ENCODE measurements around the gene HPCAL1. TPM values are rescaled to one million over a fixed set of nuclear protein-coding genes. Genes with fewer than 3 reads are reported as not detected.
A peak's percentile ranks its signal among the peaks of the same experiment; 100 is the strongest.

HPCAL1 gene
- total and polyA plus RNA-seq, 10 of the 15 experiments (the other 5 are each of a cell fraction or from before 2014, with no cell fraction given) = 0.40 to 12.8 (median 7.9) TPM

DNA sequence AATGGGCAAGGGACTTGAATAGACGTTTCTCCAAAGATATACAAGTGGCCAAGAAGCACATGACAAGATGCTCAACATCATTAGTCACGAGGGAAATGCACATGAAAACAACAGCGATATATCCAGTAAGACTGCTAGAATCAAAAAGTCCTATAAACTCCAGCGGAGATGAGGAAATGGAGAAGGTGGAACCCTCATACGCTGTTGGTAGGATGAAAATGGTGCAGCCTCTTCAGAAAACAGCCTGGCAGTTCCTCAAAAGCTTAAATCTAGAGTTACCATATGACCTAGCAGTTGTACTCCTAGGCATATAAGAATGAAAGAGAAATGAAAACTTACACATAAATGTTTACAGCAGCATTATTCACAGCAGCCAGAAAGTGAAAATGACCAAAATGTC is 48.1 kb downstream of the HPCAL1 start:
- WGBS (ENCODE audit: insufficient coverage, insufficient replicate concordance, low lambda C conversion rate, missing lambda C conversion rate) = 44% methylated on average over 5 of the region's 5 CpGs
- RAD21 ChIA-PET (ENCODE audit: unreplicated experiment) = interaction anchor here (1.0 kb wide), 1 partner anchor 59 kb away, joined by 5 read pairs; no protein-coding TSS in a partner anchor
- H4K20me1 ChIP-seq (ENCODE audit: control insufficient read depth, insufficient read depth) = no peaks in the 10 kb centered on the region

DNA sequence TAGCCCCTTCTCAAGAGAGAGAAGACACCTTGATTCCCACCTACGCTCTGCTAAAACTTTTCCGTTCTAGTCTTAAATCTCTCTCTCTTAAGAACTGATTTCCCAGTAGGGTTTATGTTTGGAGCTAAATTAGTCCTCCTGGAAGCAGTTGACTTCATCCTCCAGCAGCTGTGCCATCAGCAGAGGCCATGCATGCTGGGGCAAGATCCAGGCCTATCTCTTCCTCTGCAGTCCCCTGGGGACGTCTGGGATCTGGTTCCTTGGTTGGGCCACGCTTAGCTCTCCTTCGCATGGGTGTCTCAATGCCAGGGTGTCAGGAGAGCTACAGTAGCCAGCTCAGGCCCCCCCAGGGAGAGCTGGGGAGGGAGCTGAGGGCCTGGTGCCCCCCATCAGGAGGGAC is 49.7 kb downstream of the HPCAL1 start:
- no peaks in the 10 kb centered on the region for H3K27me3 ChIP-seq (replicated peaks in 1 of 2; ENCODE audit: control insufficient read depth in 2 of 2, insufficient read depth in 2 of 2, low read length in 1 of 2)
- H3K4me2 ChIP-seq (ENCODE audit: control insufficient read depth, insufficient read depth) = no peak overlapping the region
- ChIA-PET POLR2A (interaction anchor here (1.9 kb wide), 1 partner anchor 10 kb away, joined by 5 read pairs; no protein-coding TSS in a partner anchor), SMC1A (ENCODE audit: uncharacterized antibody, unreplicated experiment) (interaction anchor here (1.5 kb wide), 1 partner anchor 9 kb away, joined by 4 read pairs; no protein-coding TSS in a partner anchor), RAD21 (ENCODE audit: unreplicated experiment) (no interaction called here), CTCF (interaction anchor here (0.8 kb wide), 1 partner anchor 45 kb away, joined by 3 read pairs; no protein-coding TSS in a partner anchor)
- ATAC-seq = no peak
- H3K27ac ChIP-seq (ENCODE audit: control insufficient read depth, insufficient read depth) = no peak overlapping the region
- FAIRE-seq = no peak
- H3K36me3 ChIP-seq (ENCODE audit: control insufficient read depth in 2 of 2, insufficient read depth in 2 of 2, low read length in 1 of 2) = no peaks in the 10 kb centered on the region
- in situ Hi-C loops (cut with MboI) = no loop called here
- no peak overlapping the region for H3K9ac ChIP-seq (ENCODE audit: control insufficient read depth, insufficient read depth, low read length)
- H4K20me1 ChIP-seq (ENCODE audit: control insufficient read depth, insufficient read depth) = no peaks in the 10 kb centered on the region
- intact Hi-C loops (cut with micrococcal nuclease; ENCODE audit: unreplicated experiment) = no loop called here
- no TSS peak for BruUV-seq (replicated peaks)
- H3K9me3 ChIP-seq (replicated peaks; ENCODE audit: control insufficient read depth, insufficient read depth, low read length) = no peaks in the 10 kb centered on the region
- no peak for DNase-seq (ENCODE audit: low read depth, low spot score)
- H3K4me1 ChIP-seq (ENCODE audit: control insufficient read depth, insufficient read depth, low read length) = no peaks in the 10 kb centered on the region
- WGBS (ENCODE audit: insufficient coverage, insufficient replicate concordance, low lambda C conversion rate, missing lambda C conversion rate) = 55% methylated on average over 5 of the region's 5 CpGs
- no peak overlapping the region for H2AFZ ChIP-seq (ENCODE audit: control insufficient read depth, low read depth, low read length)
- no peak overlapping the region for H3K4me3 ChIP-seq
- H3K79me2 ChIP-seq (ENCODE audit: control insufficient read depth, insufficient read depth, low read length) = no peaks in the 10 kb centered on the region
- no peak for TF ChIP-seq BMI1 (IDR thresholded peaks at IDR 0.05; ENCODE audit: borderline replicate concordance)
- TF ChIP-seq JUNB (IDR thresholded peaks at IDR 0.05) = no peak
- TF ChIP-seq, protein P1, sequence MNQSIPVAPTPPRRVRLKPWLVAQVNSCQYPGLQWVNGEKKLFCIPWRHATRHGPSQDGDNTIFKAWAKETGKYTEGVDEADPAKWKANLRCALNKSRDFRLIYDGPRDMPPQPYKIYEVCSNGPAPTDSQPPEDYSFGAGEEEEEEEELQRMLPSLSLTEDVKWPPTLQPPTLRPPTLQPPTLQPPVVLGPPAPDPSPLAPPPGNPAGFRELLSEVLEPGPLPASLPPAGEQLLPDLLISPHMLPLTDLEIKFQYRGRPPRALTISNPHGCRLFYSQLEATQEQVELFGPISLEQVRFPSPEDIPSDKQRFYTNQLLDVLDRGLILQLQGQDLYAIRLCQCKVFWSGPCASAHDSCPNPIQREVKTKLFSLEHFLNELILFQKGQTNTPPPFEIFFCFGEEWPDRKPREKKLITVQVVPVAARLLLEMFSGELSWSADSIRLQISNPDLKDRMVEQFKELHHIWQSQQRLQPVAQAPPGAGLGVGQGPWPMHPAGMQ (IDR thresholded peaks at IDR 0.05; ENCODE audit: borderline replicate concordance) = no peak
- TF ChIP-seq NR2F1 (conservative IDR thresholded peaks at IDR 0.05) = no peak
- no peak for TF ChIP-seq NFYA (IDR thresholded peaks at IDR 0.05; ENCODE audit: borderline replicate concordance, low read depth, low read length)
- TF ChIP-seq SMAD1 (IDR thresholded peaks at IDR 0.05; ENCODE audit: low read depth, partially characterized antibody) = no peak
- TF ChIP-seq CBX3 (IDR thresholded peaks at IDR 0.05; ENCODE audit: borderline replicate concordance, low read depth) = no peak
- TF ChIP-seq ASH2L (IDR thresholded peaks at IDR 0.05; ENCODE audit: borderline replicate concordance, low read depth) = no peak
- TF ChIP-seq ZNF217 (IDR thresholded peaks at IDR 0.05) = no peak
- no peak for TF ChIP-seq NFXL1 (IDR thresholded peaks at IDR 0.05; ENCODE audit: borderline replicate concordance)
- TF ChIP-seq HDGF (IDR thresholded peaks at IDR 0.05) = no peak
- no peak for TF ChIP-seq ZNF384 (IDR thresholded peaks at IDR 0.05; ENCODE audit: borderline replicate concordance, low read depth, low read length)
- no peak for TF ChIP-seq SIN3A (IDR thresholded peaks at IDR 0.05; ENCODE audit: low read depth, low read length)

More for the DNA sequence above, 48.1 kb downstream of the HPCAL1 start:
- ChIA-PET CTCF (no interaction called here), SMC1A (ENCODE audit: uncharacterized antibody, unreplicated experiment) (no interaction called here), POLR2A (no interaction called here)
- no peak overlapping the region for H3K4me2 ChIP-seq (ENCODE audit: control insufficient read depth, insufficient read depth)
- ATAC-seq (no peak), DNase-seq (ENCODE audit: low read depth, low spot score) (no peak), FAIRE-seq (no peak)
- H3K27ac ChIP-seq (ENCODE audit: control insufficient read depth, insufficient read depth) = no peak overlapping the region
- H2AFZ ChIP-seq (ENCODE audit: control insufficient read depth, low read depth, low read length) = no peak overlapping the region
- H3K79me2 ChIP-seq (ENCODE audit: control insufficient read depth, insufficient read depth, low read length) = no peaks in the 10 kb centered on the region
- no peaks in the 10 kb centered on the region for H3K27me3 ChIP-seq (replicated peaks in 1 of 2; ENCODE audit: control insufficient read depth in 2 of 2, insufficient read depth in 2 of 2, low read length in 1 of 2)
- TF ChIP-seq CEBPB (IDR thresholded peaks at IDR 0.05; ENCODE audit: borderline replicate concordance in 1 of 2, low read depth in 2 of 2, low read length in 2 of 2) (no peak), SPI1 (IDR thresholded peaks at IDR 0.05; ENCODE audit: borderline replicate concordance, insufficient read depth, low read depth, low read length) (peak; percentile 61; the same call in 1 of the 2 replicates)
- TF ChIP-seq, protein P2, sequence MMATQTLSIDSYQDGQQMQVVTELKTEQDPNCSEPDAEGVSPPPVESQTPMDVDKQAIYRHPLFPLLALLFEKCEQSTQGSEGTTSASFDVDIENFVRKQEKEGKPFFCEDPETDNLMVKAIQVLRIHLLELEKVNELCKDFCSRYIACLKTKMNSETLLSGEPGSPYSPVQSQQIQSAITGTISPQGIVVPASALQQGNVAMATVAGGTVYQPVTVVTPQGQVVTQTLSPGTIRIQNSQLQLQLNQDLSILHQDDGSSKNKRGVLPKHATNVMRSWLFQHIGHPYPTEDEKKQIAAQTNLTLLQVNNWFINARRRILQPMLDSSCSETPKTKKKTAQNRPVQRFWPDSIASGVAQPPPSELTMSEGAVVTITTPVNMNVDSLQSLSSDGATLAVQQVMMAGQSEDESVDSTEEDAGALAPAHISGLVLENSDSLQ (IDR thresholded peaks at IDR 0.05) = 0 out of 2 replicates have a peak, but pooled peaks have one; percentile 35
- intact Hi-C loops (cut with micrococcal nuclease; ENCODE audit: unreplicated experiment) = no loop called here
- no peaks in the 10 kb centered on the region for H3K9me3 ChIP-seq (replicated peaks; ENCODE audit: control insufficient read depth, insufficient read depth, low read length)
- H3K4me1 ChIP-seq (ENCODE audit: control insufficient read depth, insufficient read depth, low read length) = no peaks in the 10 kb centered on the region
- H3K36me3 ChIP-seq (ENCODE audit: control insufficient read depth in 2 of 2, insufficient read depth in 2 of 2, low read length in 1 of 2) = no peaks in the 10 kb centered on the region
- no peak overlapping the region for H3K4me3 ChIP-seq
- BruUV-seq (replicated peaks) = no TSS peak
- H3K9ac ChIP-seq (ENCODE audit: control insufficient read depth, insufficient read depth, low read length) = no peak overlapping the region
- in situ Hi-C loops (cut with MboI) = no loop called here
